Esophagus squamous epithelium (tissue), 4 donors: ENCODE measurements around the gene CCDC146.

Experiments used
- CTCF ChIP-seq, 6 experiments: fragments of 450-650 bp in 4 of 6; fragments of 200-600 bp in 2 of 6; sonication (generic) in 2 of 6; IDR thresholded peaks; one replicate each; pipeline ENCODE4 v1.5.1; 2016 to 2019; ENCODE audit warnings: antibody characterized with exemption in 6 of 6, mild to moderate bottlenecking in 4 of 6, moderate library complexity in 4 of 6
- POLR2A ChIP-seq, 4 donors: fragments of 450-650 bp; IDR thresholded peaks; one replicate each; pipeline ENCODE4 v1.6.1; 2017; ENCODE audit warnings: antibody characterized with exemption in 4 of 4, mild to moderate bottlenecking in 4 of 4, moderate library complexity in 3 of 4

GRCh38 chr7:77265666-77266065, 143.3 kb downstream of the CCDC146 start:
- TF ChIP-seq CTCF (IDR thresholded peaks at IDR 0.05) (no peak), POLR2A (IDR thresholded peaks at IDR 0.05) (no peak)
